Activated T-cell treated with anti-CD3 and anti-CD28 coated beads, Interleukin-2, amount 50 U/mL, for 72 hours (primary cell): ENCODE data around the gene DUSP22. TPM values are rescaled to one million over a fixed set of nuclear protein-coding genes. Genes with fewer than 3 reads are reported as not detected.
"Not testable (repeated sequence)": the region's sequence is repeated elsewhere in the genome, so short reads cannot be mapped to it uniquely, and the experiment has no call there.

Experiments
- ATAC-seq, 2 donors: fragments of 150-1000 bp; cut with Tn5 transposase; replicated peaks in 1 of 2; 2 replicates each; pipeline ENCODE4 v1.10.0; 2021; ENCODE audit warnings: moderate library complexity in 2 of 2, mild to moderate bottlenecking in 1 of 2
- DNase-seq, 2 donors: peaks; one replicate each; pipeline ENCODE4 v3.0.0; 2021 to 2022; ENCODE audit warnings: mixed read lengths in 1 of 2
- H3K27ac Mint-ChIP-seq: one replicate; pipeline ENCODE4 v1.8.0; 2022; ENCODE audit warnings: mild to moderate bottlenecking, moderate library complexity, mixed read lengths
- H3K27me3 Mint-ChIP-seq: one replicate; pipeline ENCODE4 v1.8.0; 2022; ENCODE audit warnings: low read depth, mixed read lengths
- H3K36me3 Mint-ChIP-seq, 2 donors: one replicate each; pipeline ENCODE4 v1.8.0; 2022; ENCODE audit warnings: mixed read lengths in 2 of 2, mild to moderate bottlenecking in 1 of 2; ENCODE audit not compliant: insufficient read depth in 2 of 2
- H3K4me1 Mint-ChIP-seq: one replicate; pipeline ENCODE4 v1.8.0; 2022; ENCODE audit warnings: low read depth, mixed read lengths
- H3K4me3 Mint-ChIP-seq, 2 donors: one replicate each; pipeline ENCODE4 v1.8.0; 2022; ENCODE audit warnings: mild to moderate bottlenecking in 2 of 2, mixed read lengths in 2 of 2, moderate library complexity in 2 of 2
- H3K9me3 Mint-ChIP-seq, 2 donors: one replicate each; pipeline ENCODE4 v1.8.0; 2022; ENCODE audit warnings: mixed read lengths in 2 of 2
- total RNA-seq, 2 donors: library from RNA; stranded (reverse); gene quantifications; one replicate each; pipeline ENCODE4 v1.2.3, GENCODE V29; 2022

DUSP22 gene, protein sequence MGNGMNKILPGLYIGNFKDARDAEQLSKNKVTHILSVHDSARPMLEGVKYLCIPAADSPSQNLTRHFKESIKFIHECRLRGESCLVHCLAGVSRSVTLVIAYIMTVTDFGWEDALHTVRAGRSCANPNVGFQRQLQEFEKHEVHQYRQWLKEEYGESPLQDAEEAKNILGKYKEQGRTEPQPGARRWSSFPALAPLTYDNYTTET
- total RNA-seq: 10 to 100 TPM; 43.6 to 48.6 TPM

DNA sequence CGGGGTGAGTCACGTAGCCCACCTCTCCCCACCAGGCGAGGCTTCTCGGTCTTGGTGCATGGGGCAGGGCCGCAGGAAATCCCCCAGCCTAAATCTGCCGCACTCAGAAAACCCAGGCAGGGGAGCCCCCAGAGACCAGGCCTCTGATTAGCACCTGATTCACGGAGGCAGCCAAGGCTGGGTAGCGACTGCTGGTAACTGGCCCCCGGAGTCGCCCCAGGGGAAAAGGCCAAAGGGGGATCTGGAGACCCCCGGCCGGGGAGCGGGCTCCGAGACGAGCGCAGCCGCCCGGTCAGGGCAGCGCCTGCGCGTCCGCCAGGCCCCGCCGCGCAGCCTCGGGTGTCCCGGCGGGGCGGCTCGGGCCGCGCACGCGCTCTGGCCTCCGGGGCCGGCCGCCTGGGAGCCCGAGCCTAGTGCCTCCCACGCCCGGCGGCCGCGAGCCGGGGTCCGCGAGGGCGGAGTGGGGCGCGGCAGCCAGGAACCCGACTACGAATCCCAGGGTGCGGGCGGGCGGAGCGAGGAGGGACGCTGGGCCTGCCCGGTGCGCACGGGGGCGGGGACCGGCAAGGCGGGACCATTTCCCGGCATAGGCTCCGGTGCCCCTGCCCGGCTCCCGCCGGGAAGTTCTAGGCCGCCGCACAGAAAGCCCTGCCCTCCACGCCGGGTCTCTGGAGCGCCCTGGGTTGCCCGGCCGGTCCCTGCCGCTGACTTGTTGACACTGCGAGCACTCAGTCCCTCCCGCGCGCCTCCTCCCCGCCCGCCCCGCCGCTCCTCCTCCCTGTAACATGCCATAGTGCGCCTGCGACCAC lies at the start of gene DUSP22:
DUSP22 (plus strand) TSS at position 791 of the 809 bp plus-strand sequence. CDS start 53 bp downstream, outside the sequence.
- Mint-ChIP-seq H3K4me3 (peak within 1 kb of the TSS; percentile 85 to 88), H3K27ac (peak within 1 kb of the TSS; percentile 75), H3K9me3 (peaks cover 0 to 2% of the 10 kb centered on the region in 2 donors), H3K36me3 (peaks cover 4 to 7% of the 10 kb centered on the region in 2 donors), H3K27me3 (no peaks in the 10 kb centered on the region), H3K4me1 (peaks cover 69% of the 10 kb centered on the region)
- DNase-seq: peak; percentile 88 to 91
- ATAC-seq: peak; percentile 70 to 72

DNA sequence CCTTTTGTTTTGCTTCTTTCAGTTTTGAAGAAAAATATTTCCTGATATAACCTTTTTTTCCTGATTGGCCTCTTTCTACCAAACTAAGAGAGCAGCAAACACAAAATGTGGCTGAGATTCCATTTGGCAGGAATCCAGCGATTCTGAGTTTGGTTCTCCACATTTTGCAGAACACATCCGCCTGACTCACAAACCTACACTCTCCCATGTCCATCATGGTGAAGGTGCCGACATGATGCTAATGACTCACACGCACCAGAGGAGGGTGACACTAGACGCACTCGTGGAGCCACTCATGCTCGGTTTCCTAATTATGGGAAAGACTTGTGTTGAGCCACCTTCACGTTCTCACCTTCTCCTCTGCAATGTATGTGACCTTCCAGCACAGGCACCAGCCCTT lies 45.9 kb upstream of the DUSP22 start:
- H3K27me3 Mint-ChIP-seq: no peaks in the 10 kb centered on the region
- ATAC-seq (no peak), DNase-seq (no peak)
- peaks cover 0 to 4% of the 10 kb centered on the region in 2 donors for H3K9me3 Mint-ChIP-seq
- peaks cover 19% of the 10 kb centered on the region for H3K4me1 Mint-ChIP-seq
- H3K36me3 Mint-ChIP-seq: peaks cover 2 to 3% of the 10 kb centered on the region in 2 donors
- no peak overlapping the region for H3K4me3 Mint-ChIP-seq
- no peak overlapping the region for H3K27ac Mint-ChIP-seq

DNA sequence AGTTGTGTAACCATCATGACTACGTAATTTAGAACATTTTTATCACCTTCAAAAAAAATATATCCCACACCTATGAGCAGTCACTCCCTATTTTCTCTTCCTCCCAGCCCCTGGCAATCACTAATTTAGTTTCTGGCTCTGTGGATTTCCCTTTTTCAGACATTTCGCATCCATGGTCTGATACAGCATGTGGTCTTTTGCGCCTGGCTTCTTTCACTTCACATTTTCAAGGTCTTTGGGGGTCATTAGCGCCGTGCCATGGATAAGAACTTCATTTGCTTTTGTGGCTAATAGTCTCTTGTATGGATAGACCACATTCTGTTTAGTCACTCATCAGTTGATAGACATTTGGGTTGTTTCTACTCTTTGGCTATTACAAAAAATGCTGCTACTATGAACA lies 44.9 kb upstream of the DUSP22 start:
- Mint-ChIP-seq H3K36me3 (peaks cover 2 to 3% of the 10 kb centered on the region in 2 donors), H3K4me3 (no peak overlapping the region), H3K9me3 (peaks cover 0 to 4% of the 10 kb centered on the region in 2 donors), H3K27me3 (no peaks in the 10 kb centered on the region), H3K4me1 (peaks cover 29% of the 10 kb centered on the region), H3K27ac (no peak overlapping the region)
- no peak for DNase-seq
- no peak for ATAC-seq

DNA sequence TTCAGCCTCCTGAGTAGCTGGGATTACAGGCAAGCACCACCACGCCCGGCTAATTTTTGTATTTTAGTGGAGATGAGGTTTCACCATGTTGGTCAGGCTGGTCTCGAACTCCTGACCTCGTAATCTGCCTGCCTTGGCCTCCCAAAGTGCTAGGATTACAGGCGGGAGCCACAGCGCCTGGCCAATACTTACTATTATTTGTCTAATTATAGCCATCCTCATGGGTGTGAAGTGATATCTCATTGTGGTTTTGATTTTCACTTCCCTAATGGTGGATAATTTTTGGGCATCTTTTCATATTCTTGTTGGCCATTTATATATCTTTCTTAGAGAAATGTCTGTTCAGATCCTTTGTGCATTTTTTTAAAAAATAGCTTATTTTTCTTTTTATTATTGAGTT lies 44.2 kb upstream of the DUSP22 start:
- not testable (repeated sequence) for H3K27ac Mint-ChIP-seq, H3K36me3 Mint-ChIP-seq, H3K4me3 Mint-ChIP-seq, ATAC-seq, DNase-seq, H3K9me3 Mint-ChIP-seq, H3K27me3 Mint-ChIP-seq
- peaks cover 36% of the 10 kb centered on the region for H3K4me1 Mint-ChIP-seq

DNA sequence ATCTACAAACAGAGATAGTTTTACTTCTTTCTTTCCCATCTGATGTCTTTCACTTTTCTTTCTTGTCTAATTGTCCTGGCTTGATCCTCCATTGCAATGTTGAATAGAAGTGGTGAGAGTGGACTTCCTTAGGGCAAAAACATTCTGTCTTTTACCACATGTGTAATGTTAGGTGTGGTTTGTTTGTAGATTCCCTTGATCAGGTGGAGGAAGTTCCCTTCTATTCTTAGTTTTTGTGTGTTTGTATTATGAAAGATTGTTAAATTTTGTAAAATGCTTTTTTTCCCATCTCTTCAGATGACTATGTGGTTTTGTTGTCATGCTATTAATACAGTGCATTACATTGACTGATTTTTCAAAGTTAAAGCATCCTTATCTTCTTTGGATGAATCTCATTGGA lies 41.6 kb upstream of the DUSP22 start:
- no peak for DNase-seq
- Mint-ChIP-seq H3K27ac (no peak overlapping the region), H3K36me3 (no peaks in the 10 kb centered on the region), H3K9me3 (no peaks in the 10 kb centered on the region), H3K27me3 (no peaks in the 10 kb centered on the region), H3K4me3 (peak overlapping the region in 1 of 2 donors; percentile 15), H3K4me1 (peaks cover 48% of the 10 kb centered on the region)
- ATAC-seq: no peak

DNA sequence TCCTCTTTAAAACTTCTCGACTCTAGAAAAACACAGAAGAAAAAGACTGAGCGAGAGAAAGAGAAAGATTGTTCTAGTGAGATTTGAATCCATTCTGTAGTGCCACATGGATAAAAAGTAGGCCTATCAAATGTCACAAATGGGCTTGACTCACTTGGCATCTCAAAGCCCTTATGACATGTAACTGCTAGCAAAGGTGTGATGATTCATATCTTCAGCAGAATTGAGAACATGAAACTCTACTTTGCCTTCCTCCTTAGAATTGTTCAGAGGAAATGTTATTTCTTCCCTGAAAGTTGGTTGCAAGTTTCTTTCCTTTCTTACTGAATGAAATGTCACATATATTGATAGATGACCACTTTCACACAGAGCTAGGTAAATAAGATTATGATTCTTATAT lies 40.4 kb upstream of the DUSP22 start:
- H3K4me3 Mint-ChIP-seq: peak overlapping the region; percentile 41 to 71
- no peaks in the 10 kb centered on the region for H3K27me3 Mint-ChIP-seq

DNA sequence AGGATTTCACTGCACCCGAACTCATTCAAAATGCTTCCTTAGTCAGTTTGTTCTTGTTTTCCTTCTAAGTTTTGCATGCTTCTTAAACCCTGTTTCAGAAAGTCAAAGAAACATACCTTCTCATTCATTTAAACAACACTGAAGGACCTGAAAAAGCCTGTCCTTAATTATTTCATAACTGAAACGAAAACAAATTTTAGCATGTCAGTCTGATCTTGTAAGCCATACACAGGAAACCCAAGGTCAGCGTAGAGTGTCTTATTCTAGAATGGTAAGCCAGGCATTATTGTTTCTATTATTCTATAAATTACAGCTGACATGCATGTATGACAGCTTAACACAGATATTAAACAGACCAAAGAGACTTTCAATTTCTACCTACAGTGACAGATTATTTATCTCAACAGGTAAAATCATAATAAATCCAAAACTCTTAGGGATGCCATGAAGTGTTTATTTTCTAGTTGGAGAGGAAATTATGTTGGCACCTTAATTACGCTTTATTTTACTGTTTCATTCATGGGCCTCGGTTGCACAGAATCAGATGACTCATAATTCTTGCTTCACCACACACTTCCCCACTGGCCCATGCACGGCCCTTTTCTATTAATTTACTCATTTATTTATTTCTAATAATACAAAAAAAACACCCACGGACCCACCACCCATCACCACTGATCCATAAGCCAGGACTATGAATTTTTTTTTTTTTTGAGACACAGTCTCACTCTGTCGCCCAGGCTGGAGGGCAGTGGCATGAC lies 39.3 kb upstream of the DUSP22 start:
- Mint-ChIP-seq H3K36me3 (no peaks in the 10 kb centered on the region), H3K27me3 (no peaks in the 10 kb centered on the region), H3K4me3 (peak overlapping the region; percentile 27 to 62), H3K9me3 (no peaks in the 10 kb centered on the region), H3K27ac (peak overlapping the region; percentile 50), H3K4me1 (peaks cover 61% of the 10 kb centered on the region)
- no peak for DNase-seq
- no peak for ATAC-seq

More for the DNA sequence above, 40.4 kb upstream of the DUSP22 start:
- Mint-ChIP-seq H3K27ac (peak overlapping the region; percentile 90), H3K4me1 (peaks cover 51% of the 10 kb centered on the region), H3K9me3 (no peaks in the 10 kb centered on the region), H3K36me3 (no peaks in the 10 kb centered on the region)
- ATAC-seq (peak; percentile 90 to 95), DNase-seq (peak in 1 of 2 donors; percentile 23)

DNA sequence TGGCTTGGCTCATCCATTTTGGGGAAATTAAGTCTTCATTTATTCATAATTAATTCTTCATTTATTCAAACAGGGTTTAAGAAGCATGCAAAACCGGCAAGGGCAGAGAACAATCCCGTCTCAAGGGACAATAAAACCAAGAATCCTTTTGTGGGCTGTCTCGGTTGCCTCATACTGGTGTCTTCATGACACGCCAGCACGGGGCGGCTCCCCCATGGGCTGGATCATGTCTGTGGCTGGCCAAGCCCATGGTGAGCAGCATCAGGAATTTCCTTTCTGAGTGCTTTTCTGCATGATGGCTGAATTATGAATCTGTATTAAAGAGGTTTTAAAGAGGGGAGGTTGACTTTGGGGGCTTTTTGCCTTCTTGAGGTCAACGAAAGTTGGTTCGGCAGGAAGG lies 38.3 kb upstream of the DUSP22 start:
- H3K4me1 Mint-ChIP-seq: peaks cover 66% of the 10 kb centered on the region
- no peak overlapping the region for H3K27ac Mint-ChIP-seq
- H3K4me3 Mint-ChIP-seq: no peak overlapping the region
- no peaks in the 10 kb centered on the region for H3K36me3 Mint-ChIP-seq
- peaks cover 0 to 3% of the 10 kb centered on the region in 2 donors for H3K9me3 Mint-ChIP-seq
- H3K27me3 Mint-ChIP-seq: no peaks in the 10 kb centered on the region
- DNase-seq: no peak
- ATAC-seq: no peak

DNA sequence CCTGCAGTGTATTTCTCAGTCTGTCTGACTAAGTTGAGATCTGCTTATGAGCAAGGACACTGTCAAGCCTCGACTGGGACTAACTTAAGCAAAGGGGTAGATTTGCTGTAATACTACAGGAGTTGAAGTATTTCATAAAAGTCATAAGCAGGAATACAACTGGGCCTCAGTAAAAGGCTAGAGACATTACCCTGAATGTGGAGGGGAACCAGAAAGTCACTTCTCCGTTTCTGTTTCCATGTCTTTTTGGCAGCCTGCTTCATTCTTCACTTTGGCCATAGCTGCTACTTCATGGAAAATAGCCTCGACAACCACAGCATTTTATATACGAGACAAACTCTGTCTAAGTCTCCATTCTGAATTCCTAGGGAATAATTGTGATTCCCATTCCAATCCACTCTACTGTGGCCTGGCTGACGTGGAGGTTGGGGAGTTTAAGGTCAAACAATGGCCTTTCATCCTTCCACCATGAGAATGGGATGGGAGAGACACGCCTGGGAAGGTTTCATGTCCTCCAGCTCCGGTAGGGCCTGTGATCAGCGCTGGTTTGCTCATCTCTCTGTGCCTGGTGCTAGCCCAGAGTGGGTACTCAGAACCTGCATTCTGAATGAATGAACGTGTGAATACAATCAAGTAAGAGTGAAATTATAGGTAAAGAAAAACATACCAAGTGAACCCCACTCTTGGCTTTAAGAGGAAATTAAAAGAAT lies 37.1 kb upstream of the DUSP22 start:
- H3K4me1 Mint-ChIP-seq: peaks cover 73% of the 10 kb centered on the region
- H3K4me3 Mint-ChIP-seq: no peak overlapping the region
- H3K27ac Mint-ChIP-seq: no peak overlapping the region
- peaks cover 0 to 7% of the 10 kb centered on the region in 2 donors for H3K9me3 Mint-ChIP-seq
- ATAC-seq (peak; percentile 38 to 55), DNase-seq (no peak)
- no peaks in the 10 kb centered on the region for H3K27me3 Mint-ChIP-seq
- H3K36me3 Mint-ChIP-seq: no peaks in the 10 kb centered on the region

DNA sequence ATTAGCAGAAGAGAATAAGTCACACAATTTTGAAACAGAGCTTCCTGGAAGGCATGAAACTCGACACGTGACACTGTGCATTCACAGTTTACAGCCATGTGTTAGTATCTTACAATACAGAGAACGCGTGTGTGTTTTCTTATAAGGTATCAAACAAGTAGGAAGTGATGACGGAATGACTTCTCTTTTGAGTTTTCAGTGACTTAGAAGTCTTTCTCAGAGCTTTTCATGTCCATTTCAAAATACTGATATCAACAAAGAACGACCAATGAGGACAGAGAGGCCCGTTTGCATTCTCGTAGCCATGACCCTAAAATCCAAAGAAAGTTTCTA lies 36.6 kb upstream of the DUSP22 start:
- H3K27ac Mint-ChIP-seq: peak overlapping the region; percentile 10
- H3K4me1 Mint-ChIP-seq: peaks cover 72% of the 10 kb centered on the region
- H3K36me3 Mint-ChIP-seq: no peaks in the 10 kb centered on the region
- ATAC-seq (peak; percentile 42 to 49), DNase-seq (no peak)
- H3K4me3 Mint-ChIP-seq: no peak overlapping the region
- no peaks in the 10 kb centered on the region for H3K27me3 Mint-ChIP-seq
- H3K9me3 Mint-ChIP-seq: peaks cover 0 to 7% of the 10 kb centered on the region in 2 donors

DNA sequence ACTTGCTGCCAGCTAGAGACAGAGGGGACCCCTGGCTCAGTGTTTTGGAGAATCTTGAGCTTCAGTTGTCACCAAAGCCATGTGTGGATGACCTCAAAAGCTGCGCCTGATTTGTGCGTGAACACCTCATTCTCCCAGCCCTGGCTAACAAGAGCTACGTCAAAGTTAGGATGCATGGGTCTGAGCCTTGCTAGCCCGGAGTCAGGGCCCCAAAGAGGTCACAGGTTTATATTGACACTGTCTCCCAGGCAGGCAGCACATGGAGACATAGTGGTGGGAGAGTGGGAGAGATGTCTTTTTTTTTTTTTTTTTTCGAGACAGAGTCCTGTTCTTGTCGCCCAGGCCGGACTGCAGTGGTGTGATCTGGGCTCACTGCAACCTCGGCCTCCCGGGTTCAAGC lies 36.1 kb upstream of the DUSP22 start:
- H3K4me1 Mint-ChIP-seq: peaks cover 67% of the 10 kb centered on the region
- no peak for DNase-seq
- no peaks in the 10 kb centered on the region for H3K36me3 Mint-ChIP-seq
- H3K4me3 Mint-ChIP-seq: no peak overlapping the region
- no peaks in the 10 kb centered on the region for H3K27me3 Mint-ChIP-seq
- no peak for ATAC-seq
- no peak overlapping the region for H3K27ac Mint-ChIP-seq
- H3K9me3 Mint-ChIP-seq: peaks cover 0 to 7% of the 10 kb centered on the region in 2 donors

DNA sequence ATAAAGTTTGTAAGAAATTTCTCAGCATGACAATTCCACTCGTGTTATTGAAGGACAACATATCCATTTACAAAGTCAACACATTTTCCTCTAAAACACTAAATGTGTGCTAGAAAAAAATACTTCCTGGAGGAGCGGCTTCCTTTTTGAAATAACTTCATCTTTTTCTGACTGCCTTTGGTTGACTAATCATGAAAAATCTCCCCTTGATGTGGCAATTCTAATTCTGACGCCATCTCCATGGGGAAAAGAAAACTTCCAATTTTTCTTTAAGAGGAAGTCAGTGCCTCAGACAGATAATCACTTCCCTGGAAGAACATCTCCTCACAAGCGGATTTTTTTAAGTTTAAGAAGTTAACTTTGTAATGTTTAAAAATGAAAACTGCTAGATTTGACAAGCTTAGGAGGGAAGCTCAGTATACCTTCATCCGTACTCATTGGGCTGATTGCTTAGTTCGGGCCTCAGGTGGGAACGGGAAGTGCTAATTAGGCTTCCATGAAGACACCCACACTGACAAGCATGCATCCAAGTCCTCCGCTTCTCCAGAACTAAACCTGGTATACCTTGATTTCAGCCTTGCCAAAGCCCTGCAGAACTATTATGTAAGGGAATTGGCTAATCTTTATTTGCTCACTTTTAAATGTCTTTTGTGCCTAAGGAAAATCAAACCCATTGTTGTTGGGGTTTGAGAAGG lies 35.1 kb upstream of the DUSP22 start:
- no peaks in the 10 kb centered on the region for H3K36me3 Mint-ChIP-seq
- H3K9me3 Mint-ChIP-seq: peaks cover 0 to 7% of the 10 kb centered on the region in 2 donors
- H3K27me3 Mint-ChIP-seq: no peaks in the 10 kb centered on the region
- peaks cover 57% of the 10 kb centered on the region for H3K4me1 Mint-ChIP-seq
- ATAC-seq (no peak), DNase-seq (no peak)
- H3K27ac Mint-ChIP-seq: no peak overlapping the region
- H3K4me3 Mint-ChIP-seq: no peak overlapping the region
